ENCODE results near the gene EXO1. TPM values are rescaled to one million over a fixed set of nuclear protein-coding genes. Genes with fewer than 3 reads are reported as not detected.
"Not testable (repeated sequence)": the region's sequence is repeated elsewhere in the genome, so short reads cannot be mapped to it uniquely, and the experiment has no call there.

The EXO1 gene
- total RNA-seq, 1 experiment from 2014 or later = 28.5 TPM

DNA sequence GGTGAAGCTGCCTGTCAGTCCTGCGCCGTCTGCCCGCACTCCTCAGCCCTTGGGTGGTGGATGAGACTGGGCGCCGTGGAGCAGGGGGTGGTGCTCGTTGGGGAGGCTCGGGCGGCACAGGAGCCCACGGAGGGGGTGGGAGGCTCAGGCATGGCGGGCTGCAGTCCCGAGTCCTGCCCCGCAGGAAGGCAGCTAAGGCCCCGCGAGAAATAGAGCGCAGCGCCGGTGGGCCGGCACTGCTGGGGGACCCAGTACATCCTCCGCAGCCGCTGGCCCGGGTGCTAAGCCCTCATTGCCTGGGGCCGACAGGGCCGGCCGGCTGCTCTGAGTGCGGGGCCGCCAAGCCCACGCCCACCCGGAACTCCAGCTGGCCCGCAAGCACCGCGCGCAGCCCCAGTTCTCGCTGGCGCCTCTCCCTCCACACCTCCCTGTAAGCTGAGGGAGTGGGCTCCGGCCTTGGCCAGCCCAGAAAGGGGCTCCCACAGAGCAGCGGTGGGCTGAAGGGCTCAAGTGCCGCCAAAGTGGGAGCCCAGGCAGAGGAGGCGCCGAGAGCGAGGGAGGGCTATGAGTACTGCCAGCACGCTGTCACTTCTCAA is 7.6 kb downstream of the EXO1 start:
- H3K27me3 ChIP-seq, H3K9me3 ChIP-seq, DNase-seq, H3K4me3 ChIP-seq: not testable (repeated sequence)
- H3K36me3 ChIP-seq = peaks cover 64% of the 10 kb centered on the region

- no peak for DNase-seq
- H3K4me3 ChIP-seq = no peak overlapping the region
- H3K9me3 ChIP-seq = no peaks in the 10 kb centered on the region
- peaks cover 65% of the 10 kb centered on the region for H3K36me3 ChIP-seq
- H3K27me3 ChIP-seq = no peaks in the 10 kb centered on the region
Measured at GRCh38 chr1:241857131-241857530, 9.1 kb downstream of the EXO1 start.

- H3K36me3 ChIP-seq = peaks cover 66% of the 10 kb centered on the region
- no peaks in the 10 kb centered on the region for H3K9me3 ChIP-seq
- H3K27me3 ChIP-seq = no peaks in the 10 kb centered on the region
- no peak for DNase-seq
- no peak overlapping the region for H3K4me3 ChIP-seq
Measured at GRCh38 chr1:241860922-241861321, 12.9 kb downstream of the EXO1 start.

DNA sequence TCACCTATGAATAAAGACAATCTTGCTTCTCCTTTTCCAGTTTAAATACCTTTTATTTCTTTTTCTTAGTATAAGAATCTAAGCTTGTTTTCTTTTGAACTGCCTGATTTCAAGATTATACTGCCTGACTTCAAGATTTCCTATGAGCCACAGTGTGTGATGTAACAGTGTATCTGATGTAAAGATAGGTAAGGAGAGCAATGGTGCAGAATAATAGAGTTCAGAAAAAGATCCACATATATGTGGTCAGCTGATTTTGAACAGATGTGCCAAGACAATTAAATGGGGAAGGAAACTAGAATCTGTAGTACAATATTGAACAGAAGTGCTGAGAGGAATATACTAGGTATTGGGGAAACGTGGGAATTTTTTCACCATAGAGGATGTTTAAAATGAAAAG is 21.0 kb downstream of the EXO1 start:
- Histone ChIP-seq H3K36me3 (peaks cover 58% of the 10 kb centered on the region), H3K27me3 (no peaks in the 10 kb centered on the region), H3K4me3 (no peak overlapping the region), H3K9me3 (no peaks in the 10 kb centered on the region)
- DNase-seq = no peak

GRCh38 chr1:241870336-241870735 is 22.3 kb downstream of the EXO1 start:
- no peaks in the 10 kb centered on the region for H3K27me3 ChIP-seq
- H3K36me3 ChIP-seq = peaks cover 62% of the 10 kb centered on the region
- H3K4me3 ChIP-seq = no peak overlapping the region
- no peaks in the 10 kb centered on the region for H3K9me3 ChIP-seq
- no peak for DNase-seq

GRCh38 chr1:241870746-241871430 is 22.9 kb downstream of the EXO1 start:
- H3K4me3 ChIP-seq = no peak overlapping the region

GRCh38 chr1:241881440-241881839 is 33.4 kb downstream of the EXO1 start:
- H3K9me3 ChIP-seq = no peaks in the 10 kb centered on the region
- DNase-seq = no peak
- no peak overlapping the region for H3K4me3 ChIP-seq
- H3K36me3 ChIP-seq = peaks cover 59% of the 10 kb centered on the region
- H3K27me3 ChIP-seq = no peaks in the 10 kb centered on the region

More at GRCh38 chr1:241870746-241871430, 22.9 kb downstream of the EXO1 start:
- no peaks in the 10 kb centered on the region for H3K9me3 ChIP-seq
- peaks cover 58% of the 10 kb centered on the region for H3K36me3 ChIP-seq
- DNase-seq = no peak
- H3K27me3 ChIP-seq = no peaks in the 10 kb centered on the region

DNA sequence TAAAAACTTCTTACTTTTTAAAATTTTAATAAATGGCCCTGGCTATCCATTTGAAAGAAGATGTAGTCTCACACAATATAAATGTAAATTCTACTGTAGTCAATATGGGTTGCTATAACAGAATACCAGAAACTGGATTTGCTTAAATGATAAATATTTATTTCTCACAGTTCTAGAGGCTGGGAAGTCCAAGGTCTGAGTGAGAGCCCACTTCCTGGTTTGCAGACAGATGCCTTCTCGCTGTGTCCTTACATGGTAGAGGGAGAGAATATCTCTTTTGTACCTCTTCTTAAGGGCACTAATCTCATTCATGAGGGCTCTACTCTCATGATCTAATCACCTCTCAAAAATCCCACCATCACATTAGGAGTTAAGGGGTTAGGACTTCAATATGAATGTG is 35.2 kb downstream of the EXO1 start:
- Histone ChIP-seq H3K27me3 (no peaks in the 10 kb centered on the region), H3K36me3 (peaks cover 58% of the 10 kb centered on the region)
- no peak for DNase-seq

GRCh38 chr1:241888232-241888631 is 40.2 kb downstream of the EXO1 start:
- DNase-seq = no peak
- peaks cover 47% of the 10 kb centered on the region for H3K36me3 ChIP-seq
- H3K4me3 ChIP-seq = no peak overlapping the region
- H3K27me3 ChIP-seq = no peaks in the 10 kb centered on the region
- no peaks in the 10 kb centered on the region for H3K9me3 ChIP-seq

More for the DNA sequence above, 35.2 kb downstream of the EXO1 start:
- Histone ChIP-seq H3K4me3 (no peak overlapping the region), H3K9me3 (no peaks in the 10 kb centered on the region)

DNA sequence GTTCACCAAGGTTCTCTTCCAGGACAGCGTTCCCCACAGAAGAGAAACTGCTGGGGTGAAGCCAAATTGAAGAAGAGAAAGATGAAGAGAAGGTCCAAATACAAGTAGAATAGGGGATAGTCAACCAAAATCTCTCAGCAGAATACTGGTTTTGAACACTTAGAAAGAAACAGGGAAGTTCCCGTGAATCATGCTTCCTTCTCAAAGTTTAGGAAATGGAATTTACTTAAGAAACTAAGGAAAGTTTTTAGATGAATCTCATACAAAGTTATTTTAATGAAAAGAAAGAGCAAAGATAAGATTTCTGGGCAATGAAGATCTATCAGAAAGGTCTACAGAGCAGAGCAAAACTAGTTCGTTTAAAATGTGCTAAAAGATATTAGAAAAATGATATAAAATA is 43.3 kb downstream of the EXO1 start:
- Histone ChIP-seq H3K9me3 (no peaks in the 10 kb centered on the region), H3K4me3 (no peak overlapping the region), H3K27me3 (no peaks in the 10 kb centered on the region), H3K36me3 (peaks cover 31% of the 10 kb centered on the region)
- DNase-seq = no peak

DNA sequence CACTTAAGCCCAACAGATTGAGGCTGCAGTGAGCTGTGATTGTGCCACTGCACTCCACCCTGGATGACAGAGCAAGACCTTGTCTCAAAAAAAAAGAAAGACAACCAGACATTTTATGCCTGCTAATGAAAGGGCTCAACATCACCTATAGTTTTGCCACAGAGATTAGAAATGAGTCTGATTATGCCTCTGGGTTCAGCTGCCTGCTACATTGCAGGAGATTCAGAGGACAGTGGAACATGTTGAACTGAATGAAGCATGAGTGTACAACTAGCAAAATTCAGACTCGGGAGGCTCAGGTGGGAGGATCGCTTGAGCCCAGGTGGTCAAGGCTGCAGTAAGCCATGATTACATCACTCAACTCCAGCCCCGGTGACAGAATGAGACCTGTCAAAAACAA is 46.0 kb downstream of the EXO1 start:
- no peaks in the 10 kb centered on the region for H3K9me3 ChIP-seq
- DNase-seq = no peak
- H3K4me3 ChIP-seq = no peak overlapping the region
- H3K36me3 ChIP-seq = peaks cover 28% of the 10 kb centered on the region
- no peaks in the 10 kb centered on the region for H3K27me3 ChIP-seq

- no peak overlapping the region for H3K4me3 ChIP-seq
- DNase-seq = no peak
- H3K27me3 ChIP-seq = no peaks in the 10 kb centered on the region
- H3K9me3 ChIP-seq = no peaks in the 10 kb centered on the region
- H3K36me3 ChIP-seq = peaks cover 18% of the 10 kb centered on the region
Measured at GRCh38 chr1:241895013-241895412, 47.0 kb downstream of the EXO1 start.

- no peak overlapping the region for H3K4me3 ChIP-seq
- H3K36me3 ChIP-seq = peaks cover 5% of the 10 kb centered on the region; the same call in 1 of the 2 replicates
- H3K27me3 ChIP-seq = no peaks in the 10 kb centered on the region
- DNase-seq = no peak
- no peaks in the 10 kb centered on the region for H3K9me3 ChIP-seq
Measured at GRCh38 chr1:241896670-241896962, 48.6 kb downstream of the EXO1 start.

DNA sequence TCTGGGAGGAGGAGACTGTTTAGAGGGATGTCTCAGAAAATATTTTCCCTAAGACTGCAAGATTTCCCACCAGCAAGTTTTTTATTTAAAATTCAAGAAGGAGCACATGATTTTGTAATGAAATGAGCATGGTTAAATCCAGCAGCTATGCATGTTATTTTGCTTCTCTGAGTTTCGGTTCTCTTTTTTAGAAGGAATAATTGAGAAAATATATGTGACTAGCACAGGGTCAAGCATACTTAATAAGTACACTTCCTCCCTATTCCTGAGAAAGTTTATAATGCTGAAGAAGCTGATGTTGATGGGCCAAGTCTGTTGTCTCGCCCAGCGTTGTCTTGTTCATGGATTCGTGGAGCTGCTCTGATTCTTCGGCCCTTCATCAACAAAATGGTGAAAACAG is 51.2 kb downstream of the EXO1 start:
- no peak for DNase-seq
- Histone ChIP-seq H3K36me3 (no peaks in the 10 kb centered on the region), H3K9me3 (no peaks in the 10 kb centered on the region), H3K27me3 (no peaks in the 10 kb centered on the region), H3K4me3 (no peak overlapping the region)

DNA sequence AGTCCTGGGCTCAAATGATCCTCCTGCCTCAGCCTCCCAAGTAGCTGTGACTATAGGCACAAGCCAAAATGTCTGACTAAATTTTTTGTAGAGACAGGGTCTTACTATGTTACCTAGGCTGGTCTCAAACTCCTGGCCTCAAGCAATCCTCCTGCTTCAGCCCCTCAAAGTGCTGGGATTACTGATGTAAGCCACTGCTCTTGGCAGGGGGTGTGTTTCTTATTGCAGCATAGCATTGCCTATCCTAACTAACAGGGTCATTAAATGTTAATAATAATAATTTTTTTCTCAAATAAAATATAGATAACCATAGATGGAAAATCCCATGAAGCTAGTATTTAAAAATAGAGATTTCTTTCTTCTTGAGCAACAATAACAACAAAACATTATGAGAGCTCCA is 52.4 kb downstream of the EXO1 start:
- Histone ChIP-seq H3K36me3 (no peaks in the 10 kb centered on the region), H3K9me3 (no peaks in the 10 kb centered on the region), H3K4me3 (no peak overlapping the region), H3K27me3 (no peaks in the 10 kb centered on the region)
- no peak for DNase-seq

DNA sequence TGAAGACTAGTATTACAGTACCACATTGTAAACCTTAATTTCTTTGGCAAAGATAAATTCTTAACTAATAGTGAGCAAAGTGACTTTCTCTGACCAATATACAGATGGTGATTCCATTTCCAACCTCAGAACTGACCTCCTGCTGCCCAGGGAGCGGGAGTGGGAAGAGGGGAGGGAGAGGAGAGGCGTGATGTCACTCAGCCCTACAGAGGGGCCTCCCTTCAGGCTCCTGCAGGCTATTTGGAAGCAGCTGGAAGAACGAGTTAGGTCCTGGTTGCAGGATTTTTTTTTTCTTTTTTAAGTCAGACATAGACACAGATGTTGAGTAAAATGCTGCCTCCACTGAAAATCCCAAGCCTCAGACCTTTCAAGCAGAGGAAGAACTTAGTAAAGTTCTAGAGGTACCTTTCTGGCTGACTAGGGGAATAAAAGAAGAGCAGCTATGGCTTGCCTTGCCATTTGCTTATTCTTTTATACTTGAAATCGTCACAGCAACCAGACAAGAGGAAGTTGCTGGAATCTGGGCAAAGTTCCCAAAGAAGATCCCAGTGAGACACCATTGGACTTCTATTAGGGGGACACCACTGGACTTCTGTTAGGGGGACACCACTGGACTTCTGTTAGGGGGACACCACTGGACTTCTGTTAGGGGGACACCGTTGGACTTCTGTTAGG is 54.5 kb downstream of the EXO1 start:
- Histone ChIP-seq H3K27me3 (no peaks in the 10 kb centered on the region), H3K4me3 (no peak overlapping the region), H3K9me3 (no peaks in the 10 kb centered on the region), H3K36me3 (no peaks in the 10 kb centered on the region)
- no peak for DNase-seq

DNA sequence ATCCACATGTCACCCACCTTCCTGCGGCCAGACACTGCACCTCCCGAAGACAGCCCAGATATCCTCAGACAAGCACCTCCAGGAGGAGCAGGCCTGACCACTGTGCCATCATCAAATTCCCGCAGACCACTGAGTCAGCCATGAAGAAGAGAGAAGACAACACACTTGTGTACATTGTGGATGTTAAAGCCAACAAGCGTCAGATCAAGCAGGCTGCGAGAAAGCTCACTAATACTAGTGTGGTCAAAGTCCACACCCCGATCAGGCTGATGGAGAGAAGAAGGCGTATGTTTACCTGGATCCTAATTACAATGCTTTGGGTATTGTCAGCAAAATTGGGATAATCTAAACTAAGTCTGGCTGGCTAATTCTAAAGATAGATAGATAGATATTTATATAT is 68.2 kb downstream of the EXO1 start:
- no peak for DNase-seq

GRCh38 chr1:241917487-241917886 is 69.5 kb downstream of the EXO1 start:
- no peaks in the 10 kb centered on the region for H3K27me3 ChIP-seq
- H3K4me3 ChIP-seq = no peak overlapping the region
- no peaks in the 10 kb centered on the region for H3K36me3 ChIP-seq
- no peak for DNase-seq
- no peaks in the 10 kb centered on the region for H3K9me3 ChIP-seq

More for the DNA sequence above, 68.2 kb downstream of the EXO1 start:
- Histone ChIP-seq H3K36me3 (no peaks in the 10 kb centered on the region), H3K27me3 (no peaks in the 10 kb centered on the region), H3K4me3 (no peak overlapping the region), H3K9me3 (no peaks in the 10 kb centered on the region)
